K562 (cell line): ENCODE measurements around the gene RNF181. TPM values are rescaled to one million over a fixed set of nuclear protein-coding genes. Genes with fewer than 3 reads are reported as not detected.
A peak's percentile ranks its signal among the peaks of the same experiment; 100 is the strongest.

Experiments used
- ATAC-seq: fragments of 200-7000 bp; cut with Tn5 transposase; 3 replicates; pipeline ENCODE4 v1.9.1; 2020; ENCODE audit warnings: moderate library complexity
- BruUV-seq: library from RNA; stranded (reverse); fragments of 400-500 nt; replicated peaks from 2 replicates; lab custom pipeline; 2021; lab: Mats Ljungman, UMichigan
- CTCF ChIA-PET: fragments of 300-600 bp; formaldehyde crosslinking; extraction: SDS; loops from one replicate; lab custom pipeline; 2021; ENCODE audit warnings: low intra/inter-chr PET ratio; lab: Yijun Ruan, JAX
- POLR2A ChIA-PET: fragments of 300-600, 350-650 bp; sonication (Branson Sonifier 250); formaldehyde crosslinking; extraction: SDS; loops from one replicate; lab custom pipeline; 2021; ENCODE audit warnings: antibody characterized with exemption, inconsistent platforms; lab: Yijun Ruan, JAX
- DNase-seq, 4 experiments: peaks; one replicate each; pipeline versions ENCODE4 v3.0.0 to v3.0.0-alpha.2; 2011 to 2018; ENCODE audit warnings: low spot score in 3 of 4, mixed read lengths in 3 of 4; ENCODE audit errors: extremely low read depth in 1 of 4
- FAIRE-seq: peaks from 2 replicates; lab custom pipeline; 2011; peaks lifted over from hg19 to GRCh38; lab: Jason Lieb, UNC
- H2AFZ ChIP-seq: 2 replicates; pipeline ENCODE4 v1.6.0; 2011; ENCODE audit warnings: low read depth, low read length, control low read depth, inconsistent platforms
- H3K27ac ChIP-seq: fragments of 200-600 bp; 3 replicates; pipeline ENCODE4 v1.8.0; 2011; ENCODE audit warnings: low read depth, mild to moderate bottlenecking, control low read depth, inconsistent platforms, low read length, moderate library complexity, mixed read lengths; ENCODE audit errors: extremely low read depth
- H3K27me3 ChIP-seq, 2 experiments: fragments of 300-600 bp in 1 of 2; 2 replicates in 1 of 2; 3 replicates in 1 of 2; pipeline versions ENCODE4 v1.6.0 to v1.8.0; 2011; ENCODE audit warnings: inconsistent platforms in 2 of 2, low read length in 2 of 2, mild to moderate bottlenecking in 1 of 2, mixed read lengths in 1 of 2, moderate library complexity in 1 of 2; ENCODE audit not compliant: control insufficient read depth in 2 of 2, insufficient read depth in 2 of 2
- H3K36me3 ChIP-seq: fragments of 300-600 bp; 3 replicates; pipeline ENCODE4 v1.8.0; 2011; ENCODE audit warnings: mild to moderate bottlenecking, low read length, inconsistent platforms; ENCODE audit not compliant: control insufficient read depth, insufficient read depth
- H3K4me1 ChIP-seq, 2 experiments: fragments of 200-600 bp in 1 of 2; replicated peaks in 1 of 2; 2 replicates in 1 of 2; 3 replicates in 1 of 2; pipeline versions ENCODE4 v1.5.1 to v1.8.0; 2011; ENCODE audit warnings: inconsistent platforms in 2 of 2, low read length in 2 of 2, mild to moderate bottlenecking in 1 of 2, mixed read lengths in 1 of 2, moderate library complexity in 1 of 2; ENCODE audit not compliant: control insufficient read depth in 2 of 2, insufficient read depth in 2 of 2
- H3K4me2 ChIP-seq: 2 replicates; pipeline ENCODE4 v1.6.1; 2011; ENCODE audit warnings: low read length, control low read depth, inconsistent platforms, mixed read lengths; ENCODE audit not compliant: insufficient read depth
- H3K4me3 ChIP-seq: fragments of 200-600 bp; sonication (generic), shearing (Covaris generic); 2 replicates; pipeline ENCODE4 v1.5.1; 2016; ENCODE audit warnings: control low read depth, inconsistent platforms
- H3K79me2 ChIP-seq: fragments of 200-600 bp; 3 replicates; pipeline ENCODE4 v1.8.0; 2011; ENCODE audit warnings: low read length, inconsistent platforms; ENCODE audit not compliant: control insufficient read depth, insufficient read depth
- H3K9ac ChIP-seq, 2 experiments: 2 replicates each; pipeline versions ENCODE4 v1.6.0 to v1.6.1; 2011; ENCODE audit warnings: low read depth in 2 of 2, low read length in 2 of 2, control low read depth in 1 of 2, inconsistent platforms in 1 of 2, mild to moderate bottlenecking in 1 of 2, mixed read lengths in 1 of 2; ENCODE audit not compliant: insufficient read depth in 1 of 2
- H3K9me1 ChIP-seq: one replicate; pipeline ENCODE4 v1.6.0; 2011; ENCODE audit warnings: inconsistent platforms, mild to moderate bottlenecking, low read length, moderate library complexity; ENCODE audit not compliant: control insufficient read depth, insufficient read depth
- H3K9me3 ChIP-seq: replicated peaks from 2 replicates; pipeline ENCODE4 v1.5.1; 2011; ENCODE audit warnings: low read depth, low read length, inconsistent platforms; ENCODE audit not compliant: control insufficient read depth, insufficient read depth
- H4K20me1 ChIP-seq: replicated peaks from 2 replicates; pipeline ENCODE4 v1.6.1; 2011; ENCODE audit warnings: low read length, inconsistent platforms, mixed read lengths; ENCODE audit not compliant: control insufficient read depth, insufficient read depth
- ELF1 ChIP-seq: fragments of 200-800 bp; sonication (Bioruptor generic); IDR thresholded peaks from 2 replicates; pipeline ENCODE4 v1.6.1; 2016; ENCODE audit warnings: missing genetic modification characterization, missing compliant biosample characterization
- EWSR1 ChIP-seq: fragments of 450-650 bp; IDR thresholded peaks from 2 replicates; pipeline ENCODE4 v1.6.1; 2018; ENCODE audit warnings: borderline replicate concordance, mild to moderate bottlenecking, low read depth, moderate library complexity; ENCODE audit not compliant: partially characterized antibody
- FOS ChIP-seq: IDR thresholded peaks from 3 replicates; pipeline ENCODE4 v1.6.1; 2011; ENCODE audit not compliant: insufficient read length; ENCODE audit errors: extremely low read depth
- FOXK2 ChIP-seq, 2 experiments: fragments of 450-650 bp; IDR thresholded peaks in 1 of 2; conservative IDR thresholded peaks in 1 of 2; 2 replicates each; pipeline ENCODE4 v1.6.1; 2016; ENCODE audit warnings: low read depth in 2 of 2, mild to moderate bottlenecking in 1 of 2
- GTF2E2 ChIP-seq: fragments of 200-800 bp; sonication (Bioruptor generic); IDR thresholded peaks from 2 replicates; pipeline ENCODE4 v1.6.1; 2016; ENCODE audit warnings: missing genetic modification characterization, missing compliant biosample characterization
- GTF2F1 ChIP-seq: IDR thresholded peaks from 2 replicates; pipeline ENCODE4 v1.6.1; 2011; ENCODE audit warnings: low read depth, low read length, improper control_type of control experiment
- MAFG ChIP-seq: fragments of 450-650 bp; conservative IDR thresholded peaks from 2 replicates; pipeline ENCODE4 v1.6.1; 2016; ENCODE audit warnings: missing genetic modification characterization, missing compliant biosample characterization
- MTF1 ChIP-seq: fragments of 250-450 bp; sonication (Bioruptor Pico); IDR thresholded peaks from 2 replicates; pipeline ENCODE4 v1.9.0; 2021; ENCODE audit warnings: moderate library complexity, mild to moderate bottlenecking, inconsistent platforms, borderline replicate concordance
- NCOR1 ChIP-seq: fragments of 450-650 bp; IDR thresholded peaks from 2 replicates; pipeline ENCODE4 v1.6.1; 2016; ENCODE audit warnings: mild to moderate bottlenecking, moderate library complexity
- NR3C1 ChIP-seq: sonication (generic); formaldehyde crosslinking; IDR thresholded peaks from 2 replicates; pipeline ENCODE4 v1.8.1; 2022; ENCODE audit warnings: missing genetic modification reagents
- POLR2H ChIP-seq: IDR thresholded peaks from 2 replicates; pipeline ENCODE4 v1.6.1; 2016; ENCODE audit warnings: missing genetic modification characterization, low read depth, mild to moderate bottlenecking, control low read depth, missing compliant biosample characterization, moderate library complexity
- SLC30A9 ChIP-seq: fragments of 250-450 bp; sonication (Bioruptor Pico); IDR thresholded peaks from 2 replicates; pipeline ENCODE4 v1.8.0; 2022; ENCODE audit warnings: mild to moderate bottlenecking, moderate library complexity
- ZC3H11A ChIP-seq: IDR thresholded peaks from 2 replicates; pipeline ENCODE4 v1.6.1; 2012; ENCODE audit warnings: low read depth, low read length, improper control_type of control experiment
- ZNF280B ChIP-seq: fragments of 250-450 bp; sonication (Bioruptor Pico); IDR thresholded peaks from 2 replicates; pipeline ENCODE4 v1.5.1; 2021; ENCODE audit warnings: mild to moderate bottlenecking
- ZNF3 ChIP-seq: fragments of 250-450 bp; sonication (Bioruptor Pico); IDR thresholded peaks from 2 replicates; pipeline ENCODE4 v1.5.0; 2021; ENCODE audit warnings: mild to moderate bottlenecking, moderate library complexity
- ZNF644 ChIP-seq: fragments of 200-800 bp; sonication (Bioruptor generic); IDR thresholded peaks from 2 replicates; pipeline ENCODE4 v1.6.1; 2016; ENCODE audit warnings: low read depth, missing genetic modification characterization, missing compliant biosample characterization
- WGBS: fragments of 100-300 bp; shearing (Covaris generic); methylation state at CpG from one replicate; pipeline ENCODE4 v1.1.6; 2016; ENCODE audit warnings: low coverage, mixed read lengths; ENCODE audit not compliant: insufficient coverage; ENCODE audit errors: missing lambda C conversion rate; 5-methylcytosine and 5-hydroxymethylcytosine counted together
- in situ Hi-C: fragments of 300-500 bp; cut with MboI; formaldehyde crosslinking; loops from 4 replicates; pipeline ENCODE4 v1.15.0; 2018; ENCODE audit warnings: inconsistent platforms, mixed read lengths
- intact Hi-C: fragments of 100-400 bp; cut with micrococcal nuclease; formaldehyde crosslinking; loops from 2 replicates; pipeline ENCODE4 v1.14.2; 2022
- polyA plus RNA-seq, 8 experiments: library from polyadenylated mRNA; depleted of rRNA in 4 of 8; stranded (reverse) in 5 of 8; unstranded in 3 of 8; fragments of >200 nt; fragmentation: Nextera tagmentation in 2 of 8; fragmentation: Illumina TruSeq in 1 of 8; extraction: Ambion mirVana in 2 of 8; extraction: Trizol in 1 of 8; gene quantifications; 2 replicates each; pipeline versions ENCODE4 v1.2.1 to v1.2.3, GENCODE V29; 2011 to 2014; ENCODE audit warnings: inconsistent platforms in 1 of 8, missing spikeins in 1 of 8
- total RNA-seq, 7 experiments: library from RNA; depleted of rRNA in 6 of 7; stranded (reverse); fragments of >200 nt in 6 of 7; fragmentation: Illumina TruSeq in 2 of 7; extraction: Trizol in 2 of 7; gene quantifications; 2 replicates each; pipeline versions ENCODE4 v1.2.1 to v1.2.3, GENCODE V29; 2011 to 2021; ENCODE audit warnings: low replicate concordance in 1 of 7
- TF ChIP-seq, protein P1 (sequence below): fragments of 450-650 bp; IDR thresholded peaks from 2 replicates; pipeline ENCODE4 v1.7.1; 2018; ENCODE audit warnings: mild to moderate bottlenecking, low read depth; ENCODE audit not compliant: partially characterized antibody

Gene RNF181
- total and polyA plus RNA-seq, 9 of the 15 experiments (the other 6 are each of a cell fraction or from before 2014, with no cell fraction given) = 139 to 492 (median 253) TPM

DNA sequence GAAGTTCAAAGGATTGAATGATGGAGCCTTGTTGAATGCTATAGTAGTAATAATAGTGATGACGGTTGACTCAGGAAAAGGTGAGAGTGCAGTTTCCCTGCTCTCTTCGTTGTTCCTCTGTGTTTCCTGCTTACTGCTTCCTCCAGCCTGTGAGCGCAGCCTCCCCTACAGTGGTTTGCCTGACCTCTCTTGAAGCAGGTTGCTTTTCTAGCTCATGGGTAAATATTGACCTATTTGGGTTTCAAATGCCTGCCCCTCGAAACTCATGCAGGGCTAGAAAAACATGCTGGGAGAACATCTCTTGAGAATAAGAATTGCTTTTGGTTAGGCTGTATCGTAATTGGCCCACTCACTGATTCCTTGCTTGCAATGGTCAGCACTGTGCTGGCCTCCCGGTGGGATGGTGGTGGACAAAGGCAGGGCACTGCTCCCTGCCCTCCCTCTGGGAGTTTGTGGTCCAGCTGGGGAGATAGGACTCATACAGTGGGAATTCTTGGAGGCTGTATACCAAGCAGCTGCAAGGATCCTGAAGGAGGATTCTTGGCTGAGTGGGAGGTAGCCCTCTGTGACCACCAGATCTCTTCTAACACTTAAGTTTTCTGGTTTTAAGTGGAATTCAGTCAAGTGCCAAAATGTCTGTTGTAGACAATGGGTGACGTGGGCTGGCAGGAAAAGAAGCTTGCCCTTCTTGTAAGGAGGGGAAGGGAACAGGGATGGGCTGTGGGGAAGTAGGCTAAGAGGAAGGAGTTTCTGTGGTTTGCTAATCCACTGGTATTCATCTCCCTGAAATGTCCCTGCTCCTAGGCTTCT lies 5.4 kb upstream of the RNF181 start:
- Histone ChIP-seq H2AFZ (no peak overlapping the region), H3K9ac (peak overlapping the region in 1 of 2 experiments; percentile 72; a peak in 1 of 4 replicates), H3K27me3 (no peaks in the 10 kb centered on the region), H4K20me1 (no peaks in the 10 kb centered on the region), H3K4me3 (no peak overlapping the region), H3K9me3 (no peaks in the 10 kb centered on the region), H3K4me1 (peaks cover 31 to 34% of the 10 kb centered on the region in 2 experiments), H3K27ac (no peak overlapping the region), H3K9me1 (peaks cover 6% of the 10 kb centered on the region), H3K4me2 (no peak overlapping the region), H3K79me2 (peaks cover 9% of the 10 kb centered on the region; the same call in 2 of the 3 replicates), H3K36me3 (no peaks in the 10 kb centered on the region)
- FAIRE-seq = no peak
- ChIA-PET CTCF (no interaction called here), POLR2A (interaction anchor here (0.6 to 2.7 kb wide), 5 partner anchors 11 to 52 kb away, joined by 3 to 25 read pairs (median 3); partner anchors contain the start of genes MAT2A, TMEM150A and VAMP8)
- TF ChIP-seq POLR2H = no peak
- no peak for TF ChIP-seq EWSR1
- TF ChIP-seq ELF1 (tag) = no peak
- no peak for TF ChIP-seq ZC3H11A
- no peak for TF ChIP-seq ZNF3 (CRISPR knock-in tag)
- TF ChIP-seq GTF2E2 = no peak
- TF ChIP-seq ZNF644 = no peak
- TF ChIP-seq MAFG (tag) = no peak
- no peak for TF ChIP-seq FOXK2 (conservative IDR thresholded peaks at IDR 0.05 in 1 of 2, IDR thresholded peaks at IDR 0.05 in 1 of 2; ENCODE audit: low read depth in 2 of 2)
- TF ChIP-seq SLC30A9 = no peak
- TF ChIP-seq NCOR1 = no peak
- no peak for TF ChIP-seq GTF2F1
- TF ChIP-seq NR3C1 = no peak
- TF ChIP-seq FOS = no peak
- TF ChIP-seq ZNF280B (CRISPR knock-in tag) = no peak
- TF ChIP-seq, protein P1, sequence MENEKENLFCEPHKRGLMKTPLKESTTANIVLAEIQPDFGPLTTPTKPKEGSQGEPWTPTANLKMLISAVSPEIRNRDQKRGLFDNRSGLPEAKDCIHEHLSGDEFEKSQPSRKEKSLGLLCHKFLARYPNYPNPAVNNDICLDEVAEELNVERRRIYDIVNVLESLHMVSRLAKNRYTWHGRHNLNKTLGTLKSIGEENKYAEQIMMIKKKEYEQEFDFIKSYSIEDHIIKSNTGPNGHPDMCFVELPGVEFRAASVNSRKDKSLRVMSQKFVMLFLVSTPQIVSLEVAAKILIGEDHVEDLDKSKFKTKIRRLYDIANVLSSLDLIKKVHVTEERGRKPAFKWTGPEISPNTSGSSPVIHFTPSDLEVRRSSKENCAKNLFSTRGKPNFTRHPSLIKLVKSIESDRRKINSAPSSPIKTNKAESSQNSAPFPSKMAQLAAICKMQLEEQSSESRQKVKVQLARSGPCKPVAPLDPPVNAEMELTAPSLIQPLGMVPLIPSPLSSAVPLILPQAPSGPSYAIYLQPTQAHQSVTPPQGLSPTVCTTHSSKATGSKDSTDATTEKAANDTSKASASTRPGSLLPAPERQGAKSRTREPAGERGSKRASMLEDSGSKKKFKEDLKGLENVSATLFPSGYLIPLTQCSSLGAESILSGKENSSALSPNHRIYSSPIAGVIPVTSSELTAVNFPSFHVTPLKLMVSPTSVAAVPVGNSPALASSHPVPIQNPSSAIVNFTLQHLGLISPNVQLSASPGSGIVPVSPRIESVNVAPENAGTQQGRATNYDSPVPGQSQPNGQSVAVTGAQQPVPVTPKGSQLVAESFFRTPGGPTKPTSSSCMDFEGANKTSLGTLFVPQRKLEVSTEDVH = no peak
- TF ChIP-seq MTF1 (CRISPR knock-in tag) = no peak
- WGBS = 63% methylated on average over 7 of the region's 7 CpGs
- intact Hi-C loops (no loop called here), in situ Hi-C loops (no loop called here)
- DNase-seq = no peak
- no peak for ATAC-seq
- no TSS peak for BruUV-seq
